ENCODE results near the gene UNC5A.

Gene UNC5A

GRCh38 chr5:176901260-176902101, 91.1 kb downstream of the UNC5A start:
- no peak for DNase-seq

- no peak for DNase-seq
These were observed 91.9 kb downstream of the UNC5A start for GRCh38 chr5:176902102-176902814.

GRCh38 chr5:176902911-176903664, 92.7 kb downstream of the UNC5A start:
- DNase-seq: no peak

- no peak for DNase-seq
These were observed 93.9 kb downstream of the UNC5A start for GRCh38 chr5:176904276-176904675.

GRCh38 chr5:176906126-176906525, 95.8 kb downstream of the UNC5A start:
- DNase-seq: no peak

GRCh38 chr5:176906796-176907195, 96.4 kb downstream of the UNC5A start:
- no peak for DNase-seq

GRCh38 chr5:176908675-176909368, 98.5 kb downstream of the UNC5A start:
- DNase-seq: no peak

- no peak for DNase-seq
These were observed 101.8 kb downstream of the UNC5A start for GRCh38 chr5:176912115-176912514.

- no peak for DNase-seq
These were observed 105.5 kb downstream of the UNC5A start for GRCh38 chr5:176915906-176916305.

- no peak for DNase-seq
These were observed 106.0 kb downstream of the UNC5A start for GRCh38 chr5:176916337-176916736.

GRCh38 chr5:176918613-176919012, 108.3 kb downstream of the UNC5A start:
- no peak for DNase-seq

- no peak for DNase-seq
These were observed 111.4 kb downstream of the UNC5A start for GRCh38 chr5:176921714-176922113.

GRCh38 chr5:176922817-176923216, 112.5 kb downstream of the UNC5A start:
- no peak for DNase-seq

GRCh38 chr5:176927562-176927961, 117.2 kb downstream of the UNC5A start:
- DNase-seq: no peak

- DNase-seq: no peak
These were observed 119.3 kb downstream of the UNC5A start for GRCh38 chr5:176929654-176930053.

Measured in activated T-cell treated with anti-CD3 and anti-CD28 coated beads for 4 hours (primary cell).